GM21423 (cell line): Measurements from ENCODE around the gene MBP.
"Not testable (repeated sequence)": the region's sequence is repeated elsewhere in the genome, so short reads cannot be mapped to it uniquely, and the experiment has no call there.

Source experiments
- ATAC-seq: cut with Tn5 transposase; IDR thresholded peaks from one replicate; pipeline ENCODE4 v1.9.1; 2021; ENCODE audit warnings: mild to moderate bottlenecking, moderate library complexity; ENCODE audit not compliant: unreplicated experiment

The MBP gene

DNA sequence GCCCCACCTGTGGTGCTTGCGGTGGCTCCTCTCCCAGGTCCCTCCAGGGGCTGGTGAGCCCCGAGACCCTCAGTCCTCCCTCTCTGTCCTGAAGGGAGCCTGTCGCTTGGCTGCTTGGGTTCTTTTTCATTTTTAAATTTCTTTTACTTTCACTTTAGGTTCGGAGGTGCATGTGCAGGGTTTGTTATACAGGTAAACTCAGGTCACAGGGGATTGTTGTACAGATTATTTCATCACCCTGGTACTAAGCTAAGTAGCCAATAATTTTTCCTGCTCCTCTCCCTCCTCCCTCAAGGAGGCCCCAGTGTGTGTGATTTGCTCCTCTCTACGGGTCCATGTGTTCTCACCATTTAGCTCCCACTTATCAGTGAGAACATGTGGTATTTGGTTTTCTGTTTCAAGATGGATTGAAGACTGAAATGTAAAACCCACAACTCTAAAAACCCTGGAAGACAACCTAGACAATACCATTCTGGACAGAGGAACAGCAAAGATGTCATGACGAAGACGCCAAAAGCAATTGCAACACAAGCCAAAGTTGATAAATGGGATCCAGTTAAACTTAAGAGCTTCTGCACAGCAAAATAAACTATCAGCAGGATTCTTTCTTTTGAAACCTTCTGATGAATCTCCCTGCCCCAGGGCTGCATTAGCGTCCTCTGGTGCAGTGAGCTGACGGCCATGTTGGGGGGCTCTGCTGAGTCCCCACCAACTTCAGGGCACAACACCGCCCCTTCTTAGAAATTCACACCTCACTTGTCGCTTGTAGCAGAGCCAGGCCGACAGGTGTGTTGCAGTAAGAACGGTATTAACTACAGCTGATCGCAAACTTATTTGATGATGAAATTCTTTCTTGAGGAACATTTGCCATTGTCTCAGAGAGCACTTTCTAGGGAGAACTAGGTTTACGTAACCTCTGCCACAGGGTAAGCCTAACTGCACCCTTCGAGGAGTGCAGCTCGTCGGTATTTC is 174.9 kb downstream of the MBP start:
- ATAC-seq = no peak

GRCh38 chr18:76956648-76957047 is 175.9 kb downstream of the MBP start:
- no peak for ATAC-seq

GRCh38 chr18:76955524-76956170 is 176.9 kb downstream of the MBP start:
- no peak for ATAC-seq

DNA sequence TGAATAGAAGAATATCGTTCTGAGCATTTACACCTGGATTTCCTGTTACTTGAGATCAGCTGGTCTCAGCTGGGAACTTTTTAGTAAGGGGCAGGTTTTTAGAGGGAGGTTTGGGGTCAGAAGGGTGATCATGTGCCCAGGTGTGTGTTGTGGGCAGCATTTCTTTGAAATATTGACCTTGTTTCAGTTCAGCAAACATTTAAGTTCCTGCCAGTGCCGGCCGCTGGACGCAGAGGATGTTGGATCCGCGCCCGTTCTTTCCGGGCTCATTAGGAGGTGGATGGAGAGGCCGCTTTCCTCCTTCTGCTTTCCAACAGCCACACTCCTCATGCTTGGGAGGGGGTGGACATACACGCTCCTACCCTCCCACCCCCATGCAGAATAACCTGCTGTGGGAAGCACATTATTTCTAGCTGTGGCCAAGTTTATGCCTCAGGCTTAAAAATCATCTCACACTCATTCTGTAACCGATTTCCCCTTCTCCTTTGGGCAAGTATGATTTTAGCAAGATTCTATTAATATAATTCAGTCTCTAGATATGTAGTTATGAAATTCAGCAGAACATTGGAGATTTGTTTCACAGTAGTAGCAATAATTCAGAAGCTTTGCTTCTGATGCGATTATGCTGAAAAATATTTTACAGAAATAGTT is 178.9 kb downstream of the MBP start:
- no peak for ATAC-seq

- ATAC-seq = no peak
Observed at GRCh38 chr18:76953156-76953555, 179.4 kb downstream of the MBP start.

DNA sequence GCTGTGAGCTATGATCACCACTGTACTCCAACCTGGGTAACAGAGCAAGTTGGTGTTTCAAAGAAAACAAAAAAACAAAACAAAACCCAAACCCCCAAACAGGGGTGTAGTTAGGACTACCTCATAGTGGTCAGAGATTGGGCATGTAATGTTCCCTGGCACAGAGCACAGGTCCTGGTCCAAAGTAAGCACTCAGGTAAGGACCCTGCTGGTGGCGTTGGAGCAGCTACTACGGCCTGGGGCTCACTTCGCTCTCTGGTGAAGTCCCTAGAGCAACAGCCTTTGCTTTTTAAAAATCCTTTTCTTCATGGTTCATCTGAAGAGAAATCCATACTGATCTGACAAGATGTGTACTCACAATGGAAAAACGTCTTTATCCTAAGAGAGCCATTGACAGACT is 179.8 kb downstream of the MBP start:
- no peak for ATAC-seq

- ATAC-seq = no peak
Observed at GRCh38 chr18:76951456-76952247, 180.9 kb downstream of the MBP start.

- ATAC-seq = no peak
Observed at GRCh38 chr18:76948345-76948744, 184.2 kb downstream of the MBP start.

DNA sequence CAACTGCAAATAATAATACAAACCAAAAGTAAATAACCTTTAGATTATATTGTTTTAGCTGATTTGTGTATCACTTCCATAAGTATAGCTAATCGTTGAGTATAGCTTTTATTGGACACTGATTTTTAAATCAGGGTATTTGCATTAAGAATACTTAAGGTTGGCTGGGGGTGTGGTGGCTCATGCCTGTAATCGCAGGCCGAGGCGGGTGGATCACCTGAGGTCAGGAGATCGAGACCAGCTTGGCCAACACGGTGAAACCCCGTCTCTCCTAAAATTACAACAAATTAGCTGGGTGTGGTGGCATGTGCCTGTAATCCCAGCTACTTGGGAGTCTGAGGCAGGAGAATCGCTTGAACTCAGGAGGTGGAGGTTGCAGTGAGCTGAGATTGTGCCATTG is 188.2 kb downstream of the MBP start:
- ATAC-seq = not testable (repeated sequence)

- ATAC-seq = no peak
Observed at GRCh38 chr18:76943542-76944339, 188.8 kb downstream of the MBP start.

- ATAC-seq = no peak
Observed at GRCh38 chr18:76941284-76941683, 191.3 kb downstream of the MBP start.

DNA sequence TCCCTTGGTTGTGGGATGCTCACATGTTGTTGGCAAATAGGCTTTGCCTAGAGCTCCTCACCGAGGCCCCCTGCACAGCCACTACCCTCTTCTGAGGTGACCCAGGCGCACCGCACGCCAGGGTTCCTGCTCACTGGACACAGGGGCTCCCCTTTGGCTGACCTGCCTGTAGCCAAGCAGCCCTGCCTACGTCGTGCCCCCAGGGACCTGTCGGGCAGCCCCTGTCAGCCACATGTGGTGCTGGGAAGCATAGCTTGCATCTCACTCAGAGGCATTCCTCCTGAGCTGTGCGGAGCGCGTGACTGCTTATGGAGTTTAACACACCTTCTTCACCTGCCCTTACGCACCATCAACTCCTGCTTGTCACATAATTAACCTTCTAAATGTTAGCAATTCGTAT is 194.0 kb downstream of the MBP start:
- ATAC-seq = no peak

- ATAC-seq = no peak
Observed at GRCh38 chr18:76937597-76937996, 195.0 kb downstream of the MBP start.

- ATAC-seq = no peak
Observed at GRCh38 chr18:76936877-76937276, 195.7 kb downstream of the MBP start.

GRCh38 chr18:76935722-76936337 is 196.8 kb downstream of the MBP start:
- no peak for ATAC-seq

DNA sequence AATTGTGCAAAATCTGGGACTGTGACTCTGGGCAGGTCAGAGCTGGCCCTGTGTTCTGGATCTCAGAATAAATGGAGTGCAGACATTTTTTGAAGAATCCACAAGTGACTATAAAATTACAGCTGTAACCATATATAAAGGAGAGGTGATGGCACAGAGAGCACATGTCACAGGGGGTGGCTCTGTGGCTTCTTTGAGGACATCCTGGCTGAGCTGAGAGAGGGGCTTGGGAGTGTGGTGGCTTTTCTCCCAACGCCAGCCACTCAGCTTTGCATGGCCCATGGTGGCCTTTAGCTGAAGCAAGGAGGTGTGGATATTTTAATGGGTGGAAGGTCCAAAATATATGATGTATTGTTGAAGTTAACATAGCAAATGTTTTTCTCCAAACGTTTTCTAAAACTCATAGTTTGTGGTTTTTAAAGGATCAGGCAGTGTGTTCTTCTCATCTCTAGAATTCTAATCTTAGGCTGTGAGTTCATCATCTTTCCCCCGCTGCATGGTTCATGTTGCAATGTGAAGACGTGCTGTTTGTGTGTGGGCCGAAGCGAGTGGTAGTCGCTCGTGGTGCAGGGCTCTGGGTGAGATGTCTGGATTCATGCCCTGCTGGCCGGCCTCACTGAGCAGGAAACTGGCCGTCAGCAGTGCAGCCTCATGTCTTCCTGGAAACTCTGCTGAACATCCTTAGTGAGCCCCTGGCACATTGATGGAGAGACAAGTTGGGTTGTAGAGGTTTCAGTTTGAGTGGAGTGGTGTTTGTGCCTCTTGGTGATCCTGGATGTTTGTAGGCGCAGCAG is 200.4 kb downstream of the MBP start:
- ATAC-seq = no peak

DNA sequence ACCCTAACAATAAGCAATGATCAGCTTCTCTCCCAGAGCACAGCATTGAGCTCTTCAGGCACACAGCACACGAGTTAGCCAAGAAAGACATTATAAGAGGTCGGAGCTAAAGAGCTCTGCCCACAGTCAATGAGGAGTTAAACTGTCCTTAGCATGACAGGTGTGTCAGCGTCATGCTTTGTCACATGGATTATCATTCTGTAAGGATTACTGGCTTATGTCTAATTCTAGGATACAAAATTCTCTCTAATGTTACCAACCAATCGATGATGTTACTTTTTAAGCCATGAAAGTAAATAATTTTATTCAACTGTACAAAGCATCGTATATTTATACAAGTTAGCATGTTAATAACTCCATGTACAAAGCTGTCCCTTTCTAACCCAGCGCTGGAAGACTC is 201.4 kb downstream of the MBP start:
- ATAC-seq = no peak
